HG02678 (cell line): ENCODE results near the gene MMP11.
"Not testable (repeated sequence)": the region's sequence is repeated elsewhere in the genome, so short reads cannot be mapped to it uniquely, and the experiment has no call there.

Source experiments
- ATAC-seq: cut with Tn5 transposase; IDR thresholded peaks from one replicate; pipeline ENCODE4 v1.9.1; 2021; ENCODE audit warnings: mild to moderate bottlenecking, moderate library complexity; ENCODE audit not compliant: unreplicated experiment

MMP11 gene, protein sequence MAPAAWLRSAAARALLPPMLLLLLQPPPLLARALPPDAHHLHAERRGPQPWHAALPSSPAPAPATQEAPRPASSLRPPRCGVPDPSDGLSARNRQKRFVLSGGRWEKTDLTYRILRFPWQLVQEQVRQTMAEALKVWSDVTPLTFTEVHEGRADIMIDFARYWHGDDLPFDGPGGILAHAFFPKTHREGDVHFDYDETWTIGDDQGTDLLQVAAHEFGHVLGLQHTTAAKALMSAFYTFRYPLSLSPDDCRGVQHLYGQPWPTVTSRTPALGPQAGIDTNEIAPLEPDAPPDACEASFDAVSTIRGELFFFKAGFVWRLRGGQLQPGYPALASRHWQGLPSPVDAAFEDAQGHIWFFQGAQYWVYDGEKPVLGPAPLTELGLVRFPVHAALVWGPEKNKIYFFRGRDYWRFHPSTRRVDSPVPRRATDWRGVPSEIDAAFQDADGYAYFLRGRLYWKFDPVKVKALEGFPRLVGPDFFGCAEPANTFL

DNA sequence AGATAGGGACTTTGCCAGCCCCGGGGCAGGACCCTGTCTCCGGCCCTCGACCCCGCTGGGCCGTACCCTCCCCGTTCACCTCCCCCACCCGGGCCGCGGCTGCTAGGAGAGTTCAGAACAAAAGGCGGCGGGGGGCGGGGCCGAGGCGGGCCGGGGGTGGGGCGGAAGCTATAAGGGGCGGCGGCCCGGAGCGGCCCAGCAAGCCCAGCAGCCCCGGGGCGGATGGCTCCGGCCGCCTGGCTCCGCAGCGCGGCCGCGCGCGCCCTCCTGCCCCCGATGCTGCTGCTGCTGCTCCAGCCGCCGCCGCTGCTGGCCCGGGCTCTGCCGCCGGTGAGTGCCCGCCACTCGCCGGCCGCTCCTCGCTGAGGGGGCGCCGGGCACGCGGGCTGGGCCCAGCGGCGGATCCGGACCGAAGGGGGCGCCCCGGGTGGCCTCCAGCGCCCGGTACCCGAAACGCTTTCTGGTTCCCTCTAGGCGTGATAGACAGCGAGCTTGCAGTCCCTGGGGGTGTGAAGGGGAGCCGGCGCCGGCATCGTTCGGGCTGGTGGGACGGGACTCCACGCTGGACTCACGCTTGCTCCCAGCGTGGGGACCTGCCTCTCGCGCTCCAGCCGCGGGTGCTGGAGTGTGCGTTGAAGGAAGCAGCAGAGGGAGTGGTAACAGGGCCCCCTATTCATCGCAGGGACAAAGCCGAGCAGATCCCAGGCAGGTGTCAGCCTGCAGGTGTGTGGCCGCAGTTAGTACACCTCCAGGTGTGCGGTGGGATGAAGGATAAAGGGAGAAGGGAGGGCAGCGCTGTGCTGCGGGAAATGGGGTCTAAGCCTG lies at the start of gene MMP11:
Gene MMP11 (plus strand): TSS at position 201 of the 825 bp plus-strand sequence. CDS start 22 bp downstream, at position 223.
- ATAC-seq = no peak

GRCh38 chr22:23728108-23728507 lies 44.5 kb upstream of the MMP11 start:
- not testable (repeated sequence) for ATAC-seq

DNA sequence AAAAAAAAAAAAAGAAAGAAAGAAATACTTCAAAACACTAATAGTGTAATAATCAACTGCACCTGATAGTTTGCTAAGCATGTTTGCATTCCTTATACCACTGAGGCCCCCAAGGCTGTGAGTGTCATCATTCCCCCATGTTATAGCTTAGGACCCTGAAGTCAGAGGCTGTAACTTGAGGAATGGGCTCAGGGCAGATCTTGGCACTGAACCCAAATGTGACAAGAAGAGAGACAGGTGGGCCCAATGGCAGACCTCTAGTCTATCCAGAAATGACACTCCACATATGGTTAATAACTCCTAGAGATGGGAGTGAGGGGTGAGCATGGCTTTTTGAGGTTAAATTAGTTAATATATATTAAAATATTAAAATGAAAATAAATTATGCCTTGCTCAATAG lies 35.0 kb upstream of the MMP11 start:
- no peak for ATAC-seq

GRCh38 chr22:23742505-23743264 lies 30.0 kb upstream of the MMP11 start:
- ATAC-seq = no peak

GRCh38 chr22:23743303-23743705 lies 29.3 kb upstream of the MMP11 start:
- ATAC-seq = no peak

DNA sequence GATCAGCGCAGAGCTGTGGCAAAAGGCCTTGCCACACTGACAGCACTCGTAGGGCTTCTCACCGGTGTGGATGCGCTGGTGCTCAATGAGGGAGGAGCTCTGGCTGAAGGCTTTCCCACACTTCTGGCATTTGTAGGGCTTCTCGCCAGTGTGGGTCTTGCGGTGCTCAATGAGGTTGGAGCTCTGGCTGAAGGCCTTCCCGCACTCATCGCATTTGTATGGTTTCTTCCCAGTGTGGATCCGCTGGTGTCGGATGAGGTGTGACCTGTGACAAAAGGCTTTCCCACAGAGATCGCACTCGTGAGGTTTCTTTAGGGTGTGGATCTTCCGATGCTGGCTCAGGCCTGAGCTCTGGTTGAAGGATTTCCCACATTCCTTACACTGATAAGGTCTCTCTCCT lies 28.6 kb upstream of the MMP11 start:
- ATAC-seq = no peak

- no peak for ATAC-seq
Observed at GRCh38 chr22:23744485-23744884, 28.2 kb upstream of the MMP11 start.

DNA sequence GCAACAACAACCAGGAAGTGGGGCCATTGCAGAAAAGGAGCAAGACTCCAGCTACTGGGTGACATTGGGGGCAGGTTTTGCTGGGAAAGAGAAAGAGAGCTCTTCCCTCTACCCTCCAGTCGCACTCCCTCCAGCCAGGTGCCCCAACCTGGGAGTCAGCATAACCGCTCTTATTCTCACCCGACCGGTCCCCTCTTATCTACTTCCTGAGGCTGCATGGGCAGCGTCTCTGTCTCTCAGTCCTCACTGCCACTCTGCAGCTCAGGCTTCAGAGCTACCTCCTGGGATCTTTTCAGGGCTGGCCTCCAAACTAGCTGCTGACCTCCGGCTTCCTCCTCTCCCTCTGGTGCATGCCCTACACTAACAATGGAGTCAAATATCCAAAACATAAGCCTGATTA lies 26.9 kb upstream of the MMP11 start:
- no peak for ATAC-seq

DNA sequence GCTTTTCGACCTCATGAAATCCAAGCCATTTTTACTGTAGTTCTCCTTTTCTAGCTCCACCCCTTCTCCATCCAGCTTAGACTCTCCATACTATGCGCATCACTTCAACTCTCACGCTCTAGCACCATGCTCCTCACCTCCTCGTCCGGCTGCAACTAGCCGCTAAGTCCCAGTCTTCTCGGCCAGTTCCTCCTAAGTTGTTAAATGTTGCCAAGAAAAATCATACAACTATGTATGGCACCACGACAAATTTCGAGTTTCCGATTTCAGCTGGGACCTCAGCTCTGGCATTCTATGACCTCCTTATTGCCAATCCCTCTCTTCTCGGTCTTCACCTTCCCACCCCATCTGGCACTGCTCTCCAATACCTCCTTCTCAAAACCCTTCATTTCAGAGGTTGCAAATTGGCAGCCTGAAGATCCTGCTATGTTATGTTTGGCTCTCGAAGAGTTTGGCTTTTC lies 22.8 kb upstream of the MMP11 start:
- ATAC-seq = no peak

GRCh38 chr22:23750367-23750713 lies 22.3 kb upstream of the MMP11 start:
- no peak for ATAC-seq

DNA sequence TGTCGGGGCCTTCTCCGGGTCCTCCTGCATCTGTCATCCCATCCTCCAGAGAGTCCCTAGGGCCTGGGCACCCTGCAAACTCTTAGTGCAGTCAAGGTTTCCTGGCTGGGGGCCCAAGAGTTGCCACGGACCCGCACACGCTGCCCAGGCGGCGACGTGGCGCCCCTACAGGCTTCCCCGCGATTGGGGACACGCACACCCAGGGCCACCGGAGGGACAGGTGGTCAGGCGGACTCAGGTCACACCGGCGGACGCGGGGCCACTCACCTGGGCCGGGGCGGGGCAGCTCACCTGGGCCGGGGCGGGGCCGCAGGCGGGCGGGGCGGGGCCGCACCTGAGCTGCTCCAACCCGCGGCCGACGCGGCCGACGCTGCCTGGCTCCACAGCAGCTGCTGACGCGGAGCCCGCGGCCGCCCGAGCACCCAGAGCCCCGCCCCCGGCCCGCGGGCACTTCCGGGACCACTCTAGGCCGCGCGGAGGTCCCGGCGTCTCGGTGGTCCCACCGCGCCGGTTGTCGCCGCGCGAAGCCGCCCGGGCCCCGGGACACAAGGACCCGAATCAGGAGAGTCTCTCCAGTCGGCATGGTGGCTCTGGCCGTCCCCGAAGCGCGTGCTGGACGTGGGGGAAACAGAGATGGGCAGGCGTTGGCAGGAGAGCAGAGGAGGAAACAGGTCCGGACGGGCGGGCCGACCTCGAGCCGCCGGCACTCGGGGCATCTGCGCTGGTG lies 21.8 kb upstream of the MMP11 start, which contains the start of gene ZNF70:
Gene ZNF70 (minus strand): TSS at position 399 of the 727 bp plus-strand sequence. CDS start 5,972 bp downstream, outside the sequence.
- ATAC-seq = peak; percentile 80

DNA sequence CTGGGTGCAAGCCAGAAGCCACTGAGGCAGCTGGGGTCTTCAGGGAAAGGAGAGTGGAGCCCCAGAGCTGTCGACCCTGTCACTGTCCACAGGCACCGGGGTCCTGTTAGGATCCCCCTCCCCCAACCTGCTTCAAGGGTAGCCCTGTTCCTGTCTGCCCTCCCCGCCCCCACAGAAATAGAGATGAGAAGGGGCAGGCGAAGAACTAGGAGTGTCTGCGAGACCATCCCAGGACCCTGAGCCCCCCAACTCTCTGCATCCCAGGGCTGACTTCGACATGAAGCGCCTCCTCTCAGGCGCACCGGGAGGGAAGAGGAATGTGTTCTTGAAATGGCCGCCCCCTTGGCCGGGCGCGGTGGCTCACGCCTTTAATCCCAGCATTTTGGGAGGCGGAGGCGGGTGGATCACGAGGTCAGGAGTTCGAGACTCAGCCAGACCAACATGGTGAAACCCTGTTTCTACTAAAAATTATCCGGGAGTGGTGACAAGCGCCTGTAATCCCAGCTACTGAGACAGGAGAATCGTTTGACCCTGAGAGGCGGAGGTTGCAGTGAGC lies 21.1 kb upstream of the MMP11 start:
- ATAC-seq = peak; percentile 11

DNA sequence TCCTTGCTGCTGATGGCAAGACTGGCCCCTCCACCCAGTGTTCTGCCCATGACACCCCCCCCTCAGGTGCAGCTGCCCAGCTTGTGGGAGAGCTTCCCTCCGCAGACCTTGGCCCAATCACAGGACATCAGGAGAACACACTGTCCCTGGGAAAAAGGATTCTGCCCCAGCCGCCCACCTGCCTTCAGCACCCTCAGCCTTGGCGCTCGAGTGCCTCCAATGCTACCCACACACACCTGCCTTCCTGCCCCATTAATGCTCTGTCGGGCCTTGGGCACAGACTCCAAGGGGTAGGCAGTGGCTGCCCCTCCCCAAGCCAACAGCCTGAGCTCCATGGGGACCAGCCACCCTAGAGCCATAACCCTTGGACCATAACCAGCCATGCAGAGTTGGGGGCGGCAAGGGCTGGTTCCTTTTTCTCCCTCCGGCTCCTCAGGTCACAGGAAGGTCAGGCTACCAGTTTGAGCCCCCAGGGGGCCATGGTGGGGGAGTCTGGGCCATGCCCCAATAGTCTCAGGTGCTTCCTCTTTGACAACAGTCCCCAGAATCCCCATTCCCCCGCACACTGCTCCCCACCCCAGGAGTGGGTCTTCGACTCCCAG lies 20.5 kb upstream of the MMP11 start:
- ATAC-seq = no peak

GRCh38 chr22:23752750-23753149 lies 19.9 kb upstream of the MMP11 start:
- ATAC-seq = no peak

DNA sequence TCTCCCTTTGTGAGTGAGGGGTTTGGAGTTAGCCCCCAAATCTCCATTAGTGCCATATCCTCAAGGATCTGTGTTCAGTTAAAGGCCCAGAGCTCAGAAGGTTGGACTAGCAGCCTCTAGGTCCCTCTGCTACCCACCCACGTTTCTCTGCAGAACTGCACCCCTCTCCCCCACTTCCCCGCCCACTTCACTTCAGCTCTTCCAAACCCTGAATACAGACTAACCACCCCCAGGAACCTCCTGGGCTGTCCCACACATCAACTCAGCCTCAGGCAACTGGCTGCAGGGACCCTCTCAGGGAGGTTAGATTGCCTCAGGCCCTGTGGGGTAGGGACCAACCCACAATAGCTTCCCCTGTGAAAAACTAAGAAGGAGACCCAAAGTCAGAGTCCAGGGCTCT lies 19.3 kb upstream of the MMP11 start:
- no peak for ATAC-seq

GRCh38 chr22:23754220-23754919 lies 18.3 kb upstream of the MMP11 start, which contains the start of gene VPREB3:
VPREB3 (minus strand) TSS chr22:23754425; CDS start chr22:23754363, 62 bp downstream.
- no peak for ATAC-seq

DNA sequence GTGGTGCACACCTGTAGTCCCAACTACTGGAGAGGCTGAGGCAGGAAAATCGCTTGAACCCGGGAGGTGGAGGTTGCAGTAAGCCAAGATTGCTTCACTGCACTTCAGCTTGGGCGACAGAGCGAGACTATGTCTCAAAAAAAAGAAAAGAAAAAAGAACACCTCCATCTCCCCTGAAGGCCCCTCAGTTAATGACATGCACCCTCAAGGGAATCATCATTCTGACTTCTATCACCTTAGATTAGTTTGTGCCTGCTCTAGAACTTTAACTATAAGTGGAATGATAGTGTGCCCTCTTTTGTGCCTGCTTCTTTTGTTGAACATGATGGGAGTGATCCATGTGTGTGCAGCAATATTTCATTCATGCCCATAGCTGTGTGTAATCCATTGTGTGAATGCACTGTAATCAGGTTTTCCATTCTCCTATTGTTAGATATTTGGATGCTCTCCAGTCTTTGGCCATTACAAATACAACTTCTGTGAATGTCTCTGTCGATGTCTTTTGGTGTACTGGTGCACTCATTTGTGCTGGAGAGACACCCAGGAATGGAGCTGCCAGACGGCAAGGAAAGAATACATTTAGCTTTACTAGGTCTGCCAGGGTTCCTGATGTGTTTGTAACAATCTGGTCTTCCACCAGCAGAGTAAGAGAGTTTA lies 17.5 kb upstream of the MMP11 start:
- no peak for ATAC-seq

DNA sequence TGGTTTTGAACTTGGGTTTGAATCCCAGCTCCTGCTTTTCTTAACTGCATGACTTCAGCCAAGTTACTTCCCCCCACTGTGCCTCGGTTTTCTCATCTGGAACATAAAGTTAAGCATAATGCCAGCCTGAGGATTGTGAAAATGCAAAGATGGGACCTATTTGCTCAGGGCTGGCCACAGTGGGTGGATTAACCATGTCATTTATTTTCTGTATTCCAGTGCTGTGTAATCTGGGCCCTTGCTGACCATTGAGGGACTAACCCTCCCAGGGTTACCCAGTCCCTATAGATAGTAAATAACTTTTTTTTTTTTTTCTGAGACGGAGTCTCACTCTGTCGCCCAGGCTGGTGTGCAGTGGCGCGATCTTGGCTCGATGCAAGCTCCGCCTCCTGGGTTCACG lies 16.9 kb upstream of the MMP11 start:
- ATAC-seq = no peak
